AML-193 (cell line): ENCODE results near the gene TP73.

Experiments used
- DNase-seq, 2 experiments: peaks; one replicate each; lab custom pipeline; 2025; lab: John Stamatoyannopoulos, UW

TP73 gene

DNA sequence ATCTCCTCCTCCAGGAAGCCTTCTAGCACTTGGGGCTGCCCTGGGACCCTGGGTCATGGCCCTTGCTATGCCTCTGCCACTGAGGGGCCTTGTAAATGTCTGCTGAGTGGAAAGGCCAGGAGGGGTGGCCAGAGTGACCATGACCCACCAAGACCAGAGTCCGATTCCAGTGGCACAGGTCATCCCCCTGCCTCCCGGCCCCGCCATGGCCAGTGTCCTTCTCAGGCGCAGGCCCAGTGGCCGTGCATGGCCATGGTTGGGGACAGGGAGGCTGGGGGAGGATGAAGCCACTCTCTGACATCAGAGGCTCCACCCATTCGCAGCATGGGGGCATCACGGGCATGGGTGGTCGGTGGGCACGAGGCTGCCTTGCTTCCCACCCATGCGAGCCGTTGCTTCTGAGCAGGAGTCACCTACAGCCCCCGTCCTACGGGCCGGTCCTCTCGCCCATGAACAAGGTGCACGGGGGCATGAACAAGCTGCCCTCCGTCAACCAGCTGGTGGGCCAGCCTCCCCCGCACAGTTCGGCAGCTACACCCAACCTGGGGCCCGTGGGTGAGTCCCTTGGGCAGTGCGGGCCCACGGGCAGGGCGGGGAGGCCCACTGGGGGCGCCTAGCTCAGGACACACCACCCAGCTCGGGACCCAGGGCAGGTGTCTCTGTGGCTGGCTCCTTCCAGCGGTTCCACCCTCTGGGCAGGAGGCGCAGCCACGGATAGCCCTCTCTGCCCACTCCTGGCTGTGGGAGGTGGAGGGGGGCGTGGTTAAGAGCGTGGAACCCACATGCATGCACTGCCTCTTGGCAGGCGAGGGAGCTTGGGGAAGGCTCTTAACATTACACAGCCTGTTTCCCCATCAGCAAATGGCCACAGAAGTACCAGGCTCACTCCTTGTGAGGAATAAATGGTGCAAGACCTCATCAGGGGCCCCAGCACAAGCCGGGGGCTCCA, 77.6 kb downstream of the TP73 start:
- no peak for DNase-seq

- no peak for DNase-seq
Measured at GRCh38 chr1:3730543-3731247, 78.4 kb downstream of the TP73 start.

DNA sequence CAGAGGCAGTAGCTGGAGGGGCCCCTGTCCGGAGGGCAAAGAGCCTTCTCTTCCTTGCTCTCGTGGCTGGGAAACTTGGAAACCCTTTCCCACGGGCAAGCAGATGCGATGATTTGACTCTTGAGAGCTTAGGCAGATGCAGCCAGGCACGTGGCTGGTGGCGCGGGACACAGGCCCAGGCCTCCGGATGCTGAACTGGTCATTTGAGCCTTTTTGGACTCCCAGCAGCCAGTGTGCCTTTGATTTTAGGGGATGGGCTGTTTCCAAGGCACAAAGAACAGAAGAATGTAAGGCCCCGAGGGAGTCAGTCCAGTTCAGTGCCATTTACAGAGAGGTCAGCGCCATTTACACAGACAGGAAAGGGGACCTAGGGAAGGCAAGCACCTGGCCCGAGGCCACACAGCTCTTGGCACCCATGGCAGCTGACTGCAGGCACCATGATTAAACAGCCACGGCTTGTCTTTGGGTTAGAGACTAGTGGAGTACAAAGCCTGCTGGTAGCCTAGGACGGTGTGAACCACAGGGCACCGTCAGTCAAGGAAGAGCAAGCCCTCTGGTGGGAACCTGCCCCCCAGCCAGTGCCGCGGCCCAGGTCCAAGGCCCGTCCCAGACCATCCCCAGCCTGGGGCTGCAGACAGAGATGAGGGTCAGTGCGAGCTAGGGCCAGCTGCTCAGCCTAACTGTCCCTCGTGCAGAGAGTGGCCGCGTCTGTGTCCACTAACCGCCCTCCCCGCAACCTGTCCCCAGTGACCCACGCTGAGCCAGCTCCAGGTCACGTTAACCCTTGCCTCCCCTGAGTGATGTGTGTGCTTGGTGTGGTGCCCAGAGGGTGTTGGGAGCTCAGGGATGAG, 79.5 kb downstream of the TP73 start:
- DNase-seq, result no peak

DNA sequence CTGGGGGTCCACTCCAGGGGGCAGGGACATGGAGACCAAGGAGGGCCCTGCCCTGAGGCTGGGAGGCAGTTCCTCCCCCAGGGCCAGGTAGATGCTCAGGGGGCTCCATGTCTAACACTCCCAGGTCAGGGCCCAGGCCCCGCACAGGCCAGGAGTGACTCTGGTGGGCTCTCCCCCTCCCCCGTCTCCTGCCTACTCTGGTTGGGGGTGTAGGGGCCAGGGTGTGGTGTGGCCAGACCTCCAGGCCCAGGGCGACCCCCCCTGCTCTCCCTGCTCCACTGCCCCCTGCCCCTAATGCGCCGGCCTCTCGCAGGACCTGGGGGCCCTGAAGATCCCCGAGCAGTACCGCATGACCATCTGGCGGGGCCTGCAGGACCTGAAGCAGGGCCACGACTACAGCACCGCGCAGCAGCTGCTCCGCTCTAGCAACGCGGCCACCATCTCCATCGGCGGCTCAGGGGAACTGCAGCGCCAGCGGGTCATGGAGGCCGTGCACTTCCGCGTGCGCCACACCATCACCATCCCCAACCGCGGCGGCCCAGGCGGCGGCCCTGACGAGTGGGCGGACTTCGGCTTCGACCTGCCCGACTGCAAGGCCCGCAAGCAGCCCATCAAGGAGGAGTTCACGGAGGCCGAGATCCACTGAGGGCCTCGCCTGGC, 80.2 kb downstream of the TP73 start:
- DNase-seq, result no peak

DNA sequence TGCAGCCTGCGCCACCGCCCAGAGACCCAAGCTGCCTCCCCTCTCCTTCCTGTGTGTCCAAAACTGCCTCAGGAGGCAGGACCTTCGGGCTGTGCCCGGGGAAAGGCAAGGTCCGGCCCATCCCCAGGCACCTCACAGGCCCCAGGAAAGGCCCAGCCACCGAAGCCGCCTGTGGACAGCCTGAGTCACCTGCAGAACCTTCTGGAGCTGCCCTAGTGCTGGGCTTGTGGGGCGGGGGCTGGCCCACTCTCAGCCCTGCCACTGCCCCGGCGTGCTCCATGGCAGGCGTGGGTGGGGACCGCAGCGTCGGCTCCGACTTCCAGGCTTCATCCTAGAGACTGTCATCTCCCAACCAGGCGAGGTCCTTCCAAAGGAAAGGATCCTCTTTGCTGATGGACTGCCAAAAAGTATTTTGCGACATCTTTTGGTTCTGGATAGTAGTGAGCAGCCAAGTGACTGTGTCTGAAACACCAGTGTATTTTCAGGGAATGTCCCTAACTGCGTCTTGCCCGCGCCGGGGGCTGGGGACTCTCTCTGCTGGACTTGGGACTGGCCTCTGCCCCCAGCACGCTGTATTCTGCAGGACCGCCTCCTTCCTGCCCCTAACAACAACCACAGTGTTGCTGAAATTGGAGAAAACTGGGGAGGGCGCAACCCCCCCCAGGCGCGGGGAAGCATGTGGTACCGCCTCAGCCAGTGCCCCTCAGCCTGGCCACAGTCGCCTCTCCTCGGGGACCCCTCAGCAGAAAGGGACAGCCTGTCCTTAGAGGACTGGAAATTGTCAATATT, 81.0 kb downstream of the TP73 start:
- DNase-seq, result no peak

DNA sequence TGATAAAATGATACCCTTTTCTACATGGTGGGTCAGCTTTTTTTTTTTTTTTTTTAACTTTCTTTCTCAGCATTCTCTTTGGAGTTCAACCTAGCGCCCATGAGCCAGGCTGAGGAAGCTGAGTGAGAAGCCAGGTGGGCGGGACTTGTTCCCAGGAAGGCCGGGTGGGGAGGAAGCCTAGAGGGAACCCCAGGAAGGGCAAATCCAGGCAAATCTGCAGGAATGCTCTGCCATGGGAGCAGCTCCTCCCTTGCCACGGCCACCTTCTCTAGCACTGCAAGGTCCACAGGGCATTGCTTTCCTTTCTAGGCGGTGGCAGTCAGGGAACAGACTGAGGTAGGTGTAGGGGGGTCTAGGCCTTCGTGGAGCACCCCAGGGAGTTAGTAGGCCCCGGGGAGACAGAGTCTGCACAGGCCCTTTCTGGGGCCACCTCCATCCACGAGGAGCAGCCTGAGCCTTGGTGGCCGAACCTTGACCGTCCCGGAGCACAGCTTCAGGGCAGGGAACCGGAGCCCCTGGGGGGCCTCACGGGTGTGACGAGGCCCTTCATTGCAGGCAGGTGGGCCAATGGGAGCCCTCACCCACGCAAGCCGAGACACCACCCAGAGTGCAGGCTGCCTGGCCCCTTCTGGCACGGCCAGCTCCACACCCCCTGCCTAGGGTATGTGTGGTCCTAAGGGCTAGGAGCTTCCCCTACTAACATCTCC, 81.7 kb downstream of the TP73 start:
- no peak for DNase-seq

DNA sequence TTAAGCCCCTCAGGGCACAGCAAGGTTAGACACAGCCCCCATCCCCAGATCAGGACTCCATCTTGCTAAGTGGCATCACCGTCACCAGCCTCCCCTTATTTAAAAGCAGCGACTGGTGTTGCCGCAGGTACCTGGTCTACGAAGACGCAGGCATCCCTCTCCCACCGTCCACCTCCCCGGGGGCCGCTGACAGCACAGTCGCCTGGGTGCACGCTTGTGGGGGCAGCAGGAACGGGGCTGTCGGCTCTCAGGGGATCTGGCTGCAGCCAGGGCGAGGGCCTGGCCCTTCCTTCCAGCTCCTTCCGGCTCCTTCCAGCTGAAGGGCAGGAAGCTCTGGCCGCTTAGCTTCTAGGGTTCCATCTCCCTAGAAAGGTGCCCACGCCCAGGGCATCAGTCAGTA, 82.3 kb downstream of the TP73 start:
- no peak for DNase-seq

DNA sequence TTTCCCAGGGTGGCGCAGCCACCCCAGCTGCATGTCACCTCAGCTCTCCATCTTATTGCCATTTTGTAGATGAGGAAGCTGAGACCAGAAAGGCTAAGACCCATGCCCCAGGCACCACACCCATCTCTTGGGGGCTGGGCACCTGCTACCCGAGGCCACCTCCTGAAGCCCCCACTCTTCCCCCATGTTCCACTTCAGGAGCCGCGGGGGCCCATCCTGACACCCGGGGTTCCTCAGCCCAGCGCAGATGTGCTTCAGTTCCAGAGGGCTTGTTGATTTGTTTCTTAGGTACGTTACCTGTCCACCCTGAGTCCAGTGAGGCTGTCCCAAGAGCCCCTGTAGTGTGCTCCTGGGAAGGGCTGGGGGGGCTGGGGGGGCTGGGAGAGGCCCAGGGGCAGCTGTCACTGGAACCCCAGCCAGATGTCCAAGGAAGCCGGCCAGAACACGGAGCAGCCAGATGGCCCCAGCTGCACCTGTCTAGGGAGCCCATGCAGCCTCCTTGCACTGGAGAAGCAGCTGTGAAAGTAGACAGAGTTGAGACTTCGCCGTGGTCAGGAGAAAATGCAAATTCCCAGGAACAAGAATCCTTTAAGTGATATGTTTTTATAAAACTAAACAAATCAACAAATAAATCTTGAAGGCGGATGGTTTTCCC, 82.8 kb downstream of the TP73 start:
- no peak for DNase-seq

DNA sequence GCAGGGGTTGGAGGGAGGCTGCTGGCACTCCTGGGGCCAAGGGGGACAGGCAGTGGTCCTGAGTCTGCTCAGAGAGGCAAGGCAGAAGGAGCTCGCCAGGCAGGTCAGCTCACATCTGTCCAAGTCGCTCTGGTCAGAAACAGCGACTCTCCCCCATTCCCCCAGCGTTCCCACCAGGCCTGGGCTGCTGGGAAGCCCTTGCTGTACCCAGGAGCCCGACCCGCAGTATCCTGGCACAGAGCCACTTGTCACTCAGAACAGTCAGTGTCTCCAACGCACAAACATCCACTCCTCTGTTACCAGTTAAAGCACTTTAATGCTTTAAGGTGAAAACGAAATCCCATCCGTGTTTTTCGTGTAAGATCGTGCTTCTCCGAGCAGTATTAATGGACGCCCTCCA, 83.4 kb downstream of the TP73 start:
- DNase-seq, result no peak

- DNase-seq, result no peak
Measured at GRCh38 chr1:3736131-3736561, 83.8 kb downstream of the TP73 start.

GRCh38 chr1:3736708-3737107, 84.4 kb downstream of the TP73 start:
- DNase-seq, result no peak

GRCh38 chr1:3738943-3739342, 86.6 kb downstream of the TP73 start:
- DNase-seq, result no peak

GRCh38 chr1:3740042-3740441, 87.7 kb downstream of the TP73 start:
- DNase-seq, result no peak

DNA sequence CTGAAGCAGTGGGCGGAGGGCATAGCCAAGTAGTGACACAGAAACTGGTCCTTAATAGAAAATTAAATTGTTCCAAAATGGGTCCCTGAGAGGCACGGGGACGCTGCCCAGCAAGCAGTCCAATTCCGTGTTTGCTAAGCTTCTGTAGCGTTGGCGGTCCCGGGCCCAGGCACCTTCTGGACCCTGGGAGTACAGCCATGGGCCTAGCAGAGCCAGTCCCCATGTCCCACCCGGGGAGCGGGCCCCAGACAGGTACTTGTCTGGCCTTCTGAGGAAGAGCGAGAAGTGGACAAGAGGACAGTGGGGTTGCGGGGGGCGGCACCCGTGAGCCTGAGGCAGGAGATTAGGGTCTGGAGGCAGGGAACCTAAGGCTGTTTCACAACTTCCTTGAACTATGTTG, 88.4 kb downstream of the TP73 start:
- DNase-seq, result no peak

DNA sequence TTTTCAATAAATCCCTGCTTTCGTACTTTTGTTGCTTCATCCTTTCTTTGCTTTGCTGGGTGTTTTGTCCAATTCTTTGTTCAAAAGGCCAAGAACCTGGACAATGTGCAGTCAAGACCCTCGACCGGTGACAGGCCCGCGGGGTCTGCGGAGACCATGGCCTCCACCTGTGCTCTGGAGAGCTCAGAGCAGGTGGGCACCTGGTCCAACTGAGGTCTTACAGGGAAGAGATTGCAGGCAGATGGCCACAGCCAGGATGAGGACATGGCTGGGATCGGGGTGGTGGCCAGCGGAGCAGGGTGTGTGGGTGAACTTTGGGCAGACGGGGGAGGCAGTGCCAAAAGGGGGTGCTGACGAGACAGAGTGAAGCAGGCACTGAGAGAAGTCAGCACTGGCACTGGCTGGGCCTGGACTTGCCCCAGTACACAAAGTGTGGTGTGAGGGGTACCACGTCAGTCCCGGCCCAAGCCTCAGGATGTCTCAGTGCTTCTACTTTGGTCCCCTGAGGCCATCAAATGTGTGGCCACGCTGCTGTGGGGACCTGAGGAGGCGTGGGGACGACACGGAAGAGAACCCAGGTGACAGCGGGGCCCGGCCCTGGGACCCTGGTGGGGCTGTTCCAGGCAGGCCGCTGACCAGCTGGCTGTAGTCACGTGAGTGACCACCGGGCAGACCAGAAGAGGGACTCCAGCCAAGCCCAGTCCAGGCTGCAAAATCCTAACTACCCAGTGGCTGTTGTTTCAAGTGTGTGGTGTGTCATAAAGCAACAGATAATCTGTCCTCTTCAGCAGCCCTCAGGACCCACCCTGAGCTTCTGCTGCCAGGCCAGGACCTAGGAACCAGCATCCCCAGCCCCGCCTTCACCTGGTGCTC, 89.5 kb downstream of the TP73 start:
- DNase-seq, result no peak

DNA sequence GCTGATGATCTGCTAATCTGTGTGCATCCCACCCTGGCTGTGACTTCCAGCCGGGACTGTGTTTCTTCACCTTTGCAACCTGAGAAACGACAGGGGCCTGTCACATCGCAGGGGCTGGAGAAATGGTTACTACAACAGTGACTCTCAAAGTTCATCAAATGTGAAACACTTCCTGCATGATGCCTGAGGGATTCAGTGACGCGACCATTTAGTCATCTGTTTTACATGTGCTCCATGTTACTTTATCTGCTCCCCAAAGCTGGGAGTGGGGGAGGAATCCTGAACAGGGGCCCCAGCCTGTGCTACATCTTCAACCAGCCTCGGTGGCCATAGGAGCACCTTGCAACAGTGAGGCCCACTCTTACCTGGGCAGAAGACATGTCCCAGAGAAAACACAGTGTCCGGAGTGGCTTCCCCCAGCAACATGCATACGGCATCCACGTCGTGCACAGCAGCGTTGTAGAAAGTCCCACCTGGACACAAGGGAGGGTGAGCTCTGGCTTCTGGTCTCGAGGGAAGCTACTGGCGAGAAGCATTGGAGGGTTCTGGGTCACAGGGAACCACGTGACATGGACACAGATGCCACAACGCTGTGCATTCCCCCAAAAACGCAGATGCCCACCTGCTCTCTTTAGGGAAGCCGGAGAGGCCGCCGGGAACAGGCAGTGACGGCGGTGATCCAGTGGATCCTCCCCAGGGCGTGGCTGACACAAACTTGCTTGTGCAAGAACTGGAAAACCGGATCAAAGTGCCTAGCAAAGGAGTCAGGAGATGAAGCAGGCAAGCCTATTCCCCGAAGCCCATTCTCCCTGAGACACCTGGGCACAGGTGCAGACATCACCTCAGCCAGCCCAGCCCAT, 90.4 kb downstream of the TP73 start:
- DNase-seq, result no peak

GRCh38 chr1:3743421-3743820, 91.1 kb downstream of the TP73 start:
- DNase-seq, result no peak

- no peak for DNase-seq
Measured at GRCh38 chr1:3743826-3744225, 91.5 kb downstream of the TP73 start.
